K562 (cell line): ENCODE results near the gene ARHGEF12. TPM values are rescaled to one million over a fixed set of nuclear protein-coding genes. Genes with fewer than 3 reads are reported as not detected.

Experiments
- ATAC-seq: fragments of 200-7000 bp; cut with Tn5 transposase; 3 replicates; pipeline ENCODE4 v1.9.1; 2020; ENCODE audit warnings: moderate library complexity
- BruUV-seq: library from RNA; stranded (reverse); fragments of 400-500 nt; replicated peaks from 2 replicates; lab custom pipeline; 2021; lab: Mats Ljungman, UMichigan
- CTCF ChIA-PET: fragments of 300-600 bp; formaldehyde crosslinking; extraction: SDS; loops from one replicate; lab custom pipeline; 2021; ENCODE audit warnings: low intra/inter-chr PET ratio; lab: Yijun Ruan, JAX
- POLR2A ChIA-PET: fragments of 300-600, 350-650 bp; sonication (Branson Sonifier 250); formaldehyde crosslinking; extraction: SDS; loops from one replicate; lab custom pipeline; 2021; ENCODE audit warnings: antibody characterized with exemption, inconsistent platforms; lab: Yijun Ruan, JAX
- DNase-seq, 4 experiments: peaks; one replicate each; pipeline versions ENCODE4 v3.0.0 to v3.0.0-alpha.2; 2011 to 2018; ENCODE audit warnings: low spot score in 3 of 4, mixed read lengths in 3 of 4; ENCODE audit errors: extremely low read depth in 1 of 4
- FAIRE-seq: peaks from 2 replicates; lab custom pipeline; 2011; peaks lifted over from hg19 to GRCh38; lab: Jason Lieb, UNC
- H2AFZ ChIP-seq: 2 replicates; pipeline ENCODE4 v1.6.0; 2011; ENCODE audit warnings: low read depth, low read length, control low read depth, inconsistent platforms
- H3K27ac ChIP-seq: fragments of 200-600 bp; 3 replicates; pipeline ENCODE4 v1.8.0; 2011; ENCODE audit warnings: low read depth, mild to moderate bottlenecking, control low read depth, inconsistent platforms, low read length, moderate library complexity, mixed read lengths; ENCODE audit errors: extremely low read depth
- H3K27me3 ChIP-seq, 2 experiments: fragments of 300-600 bp in 1 of 2; 2 replicates in 1 of 2; 3 replicates in 1 of 2; pipeline versions ENCODE4 v1.6.0 to v1.8.0; 2011; ENCODE audit warnings: inconsistent platforms in 2 of 2, low read length in 2 of 2, mild to moderate bottlenecking in 1 of 2, mixed read lengths in 1 of 2, moderate library complexity in 1 of 2; ENCODE audit not compliant: control insufficient read depth in 2 of 2, insufficient read depth in 2 of 2
- H3K36me3 ChIP-seq: fragments of 300-600 bp; 3 replicates; pipeline ENCODE4 v1.8.0; 2011; ENCODE audit warnings: mild to moderate bottlenecking, low read length, inconsistent platforms; ENCODE audit not compliant: control insufficient read depth, insufficient read depth
- H3K4me1 ChIP-seq, 2 experiments: fragments of 200-600 bp in 1 of 2; replicated peaks in 1 of 2; 2 replicates in 1 of 2; 3 replicates in 1 of 2; pipeline versions ENCODE4 v1.5.1 to v1.8.0; 2011; ENCODE audit warnings: inconsistent platforms in 2 of 2, low read length in 2 of 2, mild to moderate bottlenecking in 1 of 2, mixed read lengths in 1 of 2, moderate library complexity in 1 of 2; ENCODE audit not compliant: control insufficient read depth in 2 of 2, insufficient read depth in 2 of 2
- H3K4me2 ChIP-seq: 2 replicates; pipeline ENCODE4 v1.6.1; 2011; ENCODE audit warnings: low read length, control low read depth, inconsistent platforms, mixed read lengths; ENCODE audit not compliant: insufficient read depth
- H3K4me3 ChIP-seq: fragments of 200-600 bp; sonication (generic), shearing (Covaris generic); 2 replicates; pipeline ENCODE4 v1.5.1; 2016; ENCODE audit warnings: control low read depth, inconsistent platforms
- H3K79me2 ChIP-seq: fragments of 200-600 bp; 3 replicates; pipeline ENCODE4 v1.8.0; 2011; ENCODE audit warnings: low read length, inconsistent platforms; ENCODE audit not compliant: control insufficient read depth, insufficient read depth
- H3K9ac ChIP-seq, 2 experiments: 2 replicates each; pipeline versions ENCODE4 v1.6.0 to v1.6.1; 2011; ENCODE audit warnings: low read depth in 2 of 2, low read length in 2 of 2, control low read depth in 1 of 2, inconsistent platforms in 1 of 2, mild to moderate bottlenecking in 1 of 2, mixed read lengths in 1 of 2; ENCODE audit not compliant: insufficient read depth in 1 of 2
- H3K9me1 ChIP-seq: one replicate; pipeline ENCODE4 v1.6.0; 2011; ENCODE audit warnings: inconsistent platforms, mild to moderate bottlenecking, low read length, moderate library complexity; ENCODE audit not compliant: control insufficient read depth, insufficient read depth
- H3K9me3 ChIP-seq: replicated peaks from 2 replicates; pipeline ENCODE4 v1.5.1; 2011; ENCODE audit warnings: low read depth, low read length, inconsistent platforms; ENCODE audit not compliant: control insufficient read depth, insufficient read depth
- H4K20me1 ChIP-seq: replicated peaks from 2 replicates; pipeline ENCODE4 v1.6.1; 2011; ENCODE audit warnings: low read length, inconsistent platforms, mixed read lengths; ENCODE audit not compliant: control insufficient read depth, insufficient read depth
- HLTF ChIP-seq: fragments of 450-650 bp; IDR thresholded peaks from 2 replicates; pipeline ENCODE4 v1.6.1; 2016
- KLF6 ChIP-seq: fragments of 250-450 bp; sonication (Bioruptor Pico); IDR thresholded peaks from 2 replicates; pipeline ENCODE4 v1.4.0; 2020; ENCODE audit warnings: mild to moderate bottlenecking, moderate library complexity, borderline replicate concordance
- NFATC3 ChIP-seq: fragments of 450-650 bp; IDR thresholded peaks from 2 replicates; pipeline ENCODE4 v1.6.1; 2017; ENCODE audit warnings: mild to moderate bottlenecking
- NFYB ChIP-seq: IDR thresholded peaks from 2 replicates; pipeline ENCODE4 v1.6.1; 2011; ENCODE audit warnings: mild to moderate bottlenecking, moderate library complexity; ENCODE audit not compliant: insufficient read length; ENCODE audit errors: extremely low read depth
- PHF8 ChIP-seq: fragments of 200-600 bp; sonication (generic); IDR thresholded peaks from 2 replicates; pipeline ENCODE4 v1.6.1; 2012; ENCODE audit warnings: mixed run types, mild to moderate bottlenecking, inconsistent platforms, low read length, moderate library complexity, borderline replicate concordance
- SOX6 ChIP-seq: fragments of 450-650 bp; IDR thresholded peaks from 2 replicates; pipeline ENCODE4 v1.6.1; 2014; ENCODE audit warnings: mild to moderate bottlenecking
- TEAD1 ChIP-seq, 2 experiments: fragments of 450-650 bp in 1 of 2; sonication (generic) in 1 of 2; formaldehyde crosslinking; IDR thresholded peaks; 2 replicates each; pipeline versions ENCODE4 v1.4.0 to v1.8.0; 2020 to 2022; ENCODE audit warnings: mild to moderate bottlenecking in 2 of 2, missing genetic modification reagents in 1 of 2
- ZNF57 ChIP-seq: fragments of 450-650 bp; formaldehyde crosslinking; IDR thresholded peaks from 2 replicates; pipeline ENCODE4 v1.4.0; 2020; ENCODE audit warnings: mild to moderate bottlenecking, moderate library complexity
- WGBS: fragments of 100-300 bp; shearing (Covaris generic); methylation state at CpG from one replicate; pipeline ENCODE4 v1.1.6; 2016; ENCODE audit warnings: low coverage, mixed read lengths; ENCODE audit not compliant: insufficient coverage; ENCODE audit errors: missing lambda C conversion rate; 5-methylcytosine and 5-hydroxymethylcytosine counted together
- in situ Hi-C: fragments of 300-500 bp; cut with MboI; formaldehyde crosslinking; loops from 4 replicates; pipeline ENCODE4 v1.15.0; 2018; ENCODE audit warnings: inconsistent platforms, mixed read lengths
- intact Hi-C: fragments of 100-400 bp; cut with micrococcal nuclease; formaldehyde crosslinking; loops from 2 replicates; pipeline ENCODE4 v1.14.2; 2022
- polyA plus RNA-seq, 8 experiments: library from polyadenylated mRNA; depleted of rRNA in 4 of 8; stranded (reverse) in 5 of 8; unstranded in 3 of 8; fragments of >200 nt; fragmentation: Nextera tagmentation in 2 of 8; fragmentation: Illumina TruSeq in 1 of 8; extraction: Ambion mirVana in 2 of 8; extraction: Trizol in 1 of 8; gene quantifications; 2 replicates each; pipeline versions ENCODE4 v1.2.1 to v1.2.3, GENCODE V29; 2011 to 2014; ENCODE audit warnings: inconsistent platforms in 1 of 8, missing spikeins in 1 of 8
- total RNA-seq, 7 experiments: library from RNA; depleted of rRNA in 6 of 7; stranded (reverse); fragments of >200 nt in 6 of 7; fragmentation: Illumina TruSeq in 2 of 7; extraction: Trizol in 2 of 7; gene quantifications; 2 replicates each; pipeline versions ENCODE4 v1.2.1 to v1.2.3, GENCODE V29; 2011 to 2021; ENCODE audit warnings: low replicate concordance in 1 of 7
- TF ChIP-seq, protein P1 (sequence below): sonication (generic); formaldehyde crosslinking; IDR thresholded peaks from 2 replicates; pipeline ENCODE4 v1.8.0; 2022; ENCODE audit warnings: mild to moderate bottlenecking, missing genetic modification reagents
- TF ChIP-seq, protein P2 (sequence below): fragments of 450-650 bp; IDR thresholded peaks from 2 replicates; pipeline ENCODE4 v1.6.1; 2018; ENCODE audit not compliant: partially characterized antibody
- TF ChIP-seq, protein P3 (sequence below): fragments of 250-450 bp; sonication (Bioruptor Pico); IDR thresholded peaks from 2 replicates; pipeline ENCODE4 v1.9.0; 2021; ENCODE audit warnings: mild to moderate bottlenecking

Gene ARHGEF12
- total and polyA plus RNA-seq, 9 of the 15 experiments (the other 6 are each of a cell fraction or from before 2014, with no cell fraction given), result 3.5 to 51.7 (median 29.5) TPM

DNA sequence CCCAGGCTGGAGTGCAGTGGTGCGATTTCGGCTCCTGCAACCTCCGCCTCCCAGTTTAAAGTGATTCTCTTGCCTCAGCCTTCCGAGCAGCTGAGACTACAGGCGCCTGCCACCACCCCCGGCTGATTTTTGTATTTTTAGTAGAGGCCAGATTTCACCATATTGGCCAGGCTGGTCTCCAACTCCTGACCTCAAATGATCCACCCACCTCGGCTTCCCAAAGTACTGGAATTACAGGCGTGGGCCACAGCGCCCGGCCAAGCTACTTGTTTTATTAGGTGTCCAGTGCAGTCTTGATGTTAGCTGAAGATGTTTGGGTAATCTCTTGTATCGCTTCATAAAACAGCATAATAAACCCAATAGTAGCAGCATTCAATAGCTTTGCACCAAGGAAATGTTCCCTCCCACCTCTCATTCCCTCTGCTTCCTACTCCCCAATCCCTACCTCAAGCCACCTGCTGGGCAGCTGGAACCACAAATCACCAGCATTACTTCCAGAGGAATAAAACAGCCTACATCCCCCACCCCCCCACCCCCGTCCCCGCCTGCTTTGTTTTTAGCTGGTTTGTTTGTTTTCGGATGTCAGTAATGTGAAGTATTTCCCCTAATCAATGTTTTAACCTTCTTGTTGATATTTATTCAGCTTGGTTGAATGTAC is 164.3 kb downstream of the ARHGEF12 start:
- ChIA-PET POLR2A (interaction anchor here (1.2 kb wide), 1 partner anchor 33 kb away, joined by 4 read pairs; no protein-coding TSS in a partner anchor), CTCF (no interaction called here)
- no peak for TF ChIP-seq KLF6 (CRISPR knock-in tag)
- no peak for TF ChIP-seq SOX6
- TF ChIP-seq, protein P1, sequence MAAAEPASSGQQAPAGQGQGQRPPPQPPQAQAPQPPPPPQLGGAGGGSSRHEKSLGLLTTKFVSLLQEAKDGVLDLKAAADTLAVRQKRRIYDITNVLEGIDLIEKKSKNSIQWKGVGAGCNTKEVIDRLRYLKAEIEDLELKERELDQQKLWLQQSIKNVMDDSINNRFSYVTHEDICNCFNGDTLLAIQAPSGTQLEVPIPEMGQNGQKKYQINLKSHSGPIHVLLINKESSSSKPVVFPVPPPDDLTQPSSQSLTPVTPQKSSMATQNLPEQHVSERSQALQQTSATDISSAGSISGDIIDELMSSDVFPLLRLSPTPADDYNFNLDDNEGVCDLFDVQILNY (CRISPR knock-in tag), result no peak
- TF ChIP-seq TEAD1 (CRISPR knock-in tag; IDR thresholded peaks at IDR 0.05), result no peak
- TF ChIP-seq, protein P2, sequence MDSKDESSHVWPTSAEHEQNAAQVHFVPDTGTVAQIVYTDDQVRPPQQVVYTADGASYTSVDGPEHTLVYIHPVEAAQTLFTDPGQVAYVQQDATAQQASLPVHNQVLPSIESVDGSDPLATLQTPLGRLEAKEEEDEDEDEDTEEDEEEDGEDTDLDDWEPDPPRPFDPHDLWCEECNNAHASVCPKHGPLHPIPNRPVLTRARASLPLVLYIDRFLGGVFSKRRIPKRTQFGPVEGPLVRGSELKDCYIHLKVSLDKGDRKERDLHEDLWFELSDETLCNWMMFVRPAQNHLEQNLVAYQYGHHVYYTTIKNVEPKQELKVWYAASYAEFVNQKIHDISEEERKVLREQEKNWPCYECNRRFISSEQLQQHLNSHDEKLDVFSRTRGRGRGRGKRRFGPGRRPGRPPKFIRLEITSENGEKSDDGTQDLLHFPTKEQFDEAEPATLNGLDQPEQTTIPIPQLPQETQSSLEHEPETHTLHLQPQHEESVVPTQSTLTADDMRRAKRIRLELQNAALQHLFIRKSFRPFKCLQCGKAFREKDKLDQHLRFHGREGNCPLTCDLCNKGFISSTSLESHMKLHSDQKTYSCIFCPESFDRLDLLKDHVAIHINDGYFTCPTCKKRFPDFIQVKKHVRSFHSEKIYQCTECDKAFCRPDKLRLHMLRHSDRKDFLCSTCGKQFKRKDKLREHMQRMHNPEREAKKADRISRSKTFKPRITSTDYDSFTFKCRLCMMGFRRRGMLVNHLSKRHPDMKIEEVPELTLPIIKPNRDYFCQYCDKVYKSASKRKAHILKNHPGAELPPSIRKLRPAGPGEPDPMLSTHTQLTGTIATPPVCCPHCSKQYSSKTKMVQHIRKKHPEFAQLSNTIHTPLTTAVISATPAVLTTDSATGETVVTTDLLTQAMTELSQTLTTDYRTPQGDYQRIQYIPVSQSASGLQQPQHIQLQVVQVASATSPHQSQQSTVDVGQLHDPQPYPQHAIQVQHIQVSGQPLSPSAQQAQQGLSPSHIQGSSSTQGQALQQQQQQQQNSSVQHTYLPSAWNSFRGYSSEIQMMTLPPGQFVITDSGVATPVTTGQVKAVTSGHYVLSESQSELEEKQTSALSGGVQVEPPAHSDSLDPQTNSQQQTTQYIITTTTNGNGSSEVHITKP, result no peak
- TF ChIP-seq PHF8, result no peak
- no peak for TF ChIP-seq NFATC3
- no peak for TF ChIP-seq ZNF57 (CRISPR knock-in tag)
- no peak for TF ChIP-seq HLTF
- TF ChIP-seq NFYB, result no peak
- TF ChIP-seq, protein P3, sequence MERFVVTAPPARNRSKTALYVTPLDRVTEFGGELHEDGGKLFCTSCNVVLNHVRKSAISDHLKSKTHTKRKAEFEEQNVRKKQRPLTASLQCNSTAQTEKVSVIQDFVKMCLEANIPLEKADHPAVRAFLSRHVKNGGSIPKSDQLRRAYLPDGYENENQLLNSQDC, result no peak
- Histone ChIP-seq H3K9ac (no peak overlapping the region), H3K9me1 (no peaks in the 10 kb centered on the region), H3K36me3 (no peaks in the 10 kb centered on the region), H4K20me1 (no peaks in the 10 kb centered on the region), H3K4me2 (no peak overlapping the region), H3K4me1 (no peaks in the 10 kb centered on the region; a peak in 1 of 5 replicates), H2AFZ (no peak overlapping the region), H3K4me3 (no peak overlapping the region), H3K27me3 (peaks cover 9 to 25% of the 10 kb centered on the region in 2 experiments; a peak in 4 of 5 replicates), H3K9me3 (no peaks in the 10 kb centered on the region), H3K79me2 (no peaks in the 10 kb centered on the region), H3K27ac (no peak overlapping the region)
- in situ Hi-C loops (loop anchor here (5.0 kb wide), 1 partner anchor 163 kb away; the partner anchor contains the start of gene ARHGEF12), intact Hi-C loops (no loop called here)
- no peak for FAIRE-seq
- ATAC-seq, result no peak
- no peak for DNase-seq
- no TSS peak for BruUV-seq
- 11% methylated on average over 13 of the region's 14 CpGs for WGBS
